Gastrocnemius medialis (tissue), 4 donors: Measurements from ENCODE around the gene SNX24. TPM values are rescaled to one million over a fixed set of nuclear protein-coding genes. Genes with fewer than 3 reads are reported as not detected.

Experiments
- ATAC-seq, 2 donors: fragments of 150-250 bp; one replicate each; pipeline ENCODE4 v1.9.1; 2016
- DNase-seq, 2 donors: peaks; one replicate each; pipeline ENCODE4 v3.0.0-alpha.2; 2019
- H3K27ac ChIP-seq, 4 donors: fragments of 200-600 bp; sonication (generic); 1 replicate in 1 of 4; 2 replicates in 3 of 4; pipeline ENCODE4 v1.5.1; 2016 to 2018; ENCODE audit warnings: mild to moderate bottlenecking in 2 of 4, moderate library complexity in 1 of 4
- H3K27me3 ChIP-seq, 3 donors: fragments of 200-600 bp; sonication (generic) in 2 of 3; 1 replicate in 1 of 3; 2 replicates in 2 of 3; pipeline versions ENCODE4 v1.5.1 to v1.6.0; 2016 to 2019; ENCODE audit warnings: mild to moderate bottlenecking in 1 of 3, moderate library complexity in 1 of 3
- H3K36me3 ChIP-seq, 2 donors: fragments of 200-600 bp; sonication (generic) in 1 of 2; one replicate each; pipeline ENCODE4 v1.5.1; 2017 to 2018
- H3K4me1 ChIP-seq, 2 donors: fragments of 200-600 bp; sonication (generic) in 1 of 2; one replicate each; pipeline ENCODE4 v1.5.1; 2016 to 2017; ENCODE audit warnings: mild to moderate bottlenecking in 2 of 2
- H3K4me3 ChIP-seq, 4 donors: fragments of 200-600 bp; sonication (generic) in 3 of 4; 1 replicate in 1 of 4; 2 replicates in 3 of 4; pipeline ENCODE4 v1.5.1; 2016 to 2019; ENCODE audit warnings: mild to moderate bottlenecking in 2 of 4
- H3K9me3 ChIP-seq, 3 donors: fragments of 200-600 bp; sonication (generic) in 2 of 3; 1 replicate in 1 of 3; 2 replicates in 2 of 3; pipeline ENCODE4 v1.5.1; 2016 to 2019
- POLR2A ChIP-seq, 2 donors: fragments of 450-650 bp; IDR thresholded peaks; one replicate each; pipeline ENCODE4 v1.6.1; 2017; ENCODE audit warnings: antibody characterized with exemption in 2 of 2, mild to moderate bottlenecking in 2 of 2, moderate library complexity in 2 of 2
- in situ Hi-C, 4 donors: fragments of 200-750 bp; cut with MboI; loops; one replicate each; pipeline versions ENCODE4 v1.15.0 to v1.8.0; 2017; ENCODE audit warnings: low sequenced_read_pairs in 4 of 4
- intact Hi-C: fragments of 100-400 bp; cut with DNase I; formaldehyde crosslinking; loops from one replicate; pipeline ENCODE4 v1.15.1; 2023; ENCODE audit warnings: low total_unique reads
- total RNA-seq, 4 donors: library from RNA; depleted of rRNA; stranded (reverse); fragments of >200 nt; gene quantifications; one replicate each; pipeline versions ENCODE4 v1.1.0 to v1.2.3, GENCODE V29; 2016
- TF ChIP-seq, protein P1 (sequence below), 5 experiments: fragments of 450-650 bp in 3 of 5; fragments of 200-600 bp in 2 of 5; sonication (generic) in 2 of 5; IDR thresholded peaks in 4 of 5; conservative IDR thresholded peaks in 1 of 5; 1 replicate in 4 of 5; 2 replicates in 1 of 5; pipeline ENCODE4 v1.5.1; 2016 to 2019; ENCODE audit warnings: antibody characterized with exemption in 5 of 5, mild to moderate bottlenecking in 3 of 5, moderate library complexity in 3 of 5

Gene SNX24
- total RNA-seq, 4 donors from 2014 or later = 6.9 to 17.8 (median 10.6) TPM

DNA sequence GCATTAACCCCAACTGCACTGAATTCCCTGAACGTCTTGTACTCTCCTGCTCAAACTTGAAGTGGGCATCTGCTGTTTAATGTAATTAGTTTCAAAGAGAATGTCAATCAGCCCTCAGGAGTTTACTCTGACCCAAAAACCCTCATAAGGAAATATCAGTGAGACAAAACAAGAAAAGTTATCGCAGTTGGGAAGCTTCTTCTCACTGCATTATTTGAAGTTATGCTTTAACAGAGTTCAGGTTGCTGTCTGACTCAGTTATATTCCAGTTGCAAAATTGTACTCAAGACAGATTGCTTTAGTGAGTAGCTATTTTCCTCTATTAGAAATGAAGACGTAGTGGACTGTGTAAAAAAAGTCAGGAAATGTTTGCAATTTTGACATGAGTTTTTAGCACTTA is 139.0 kb downstream of the SNX24 start:
- no peak for DNase-seq
- TF ChIP-seq, protein P1, sequence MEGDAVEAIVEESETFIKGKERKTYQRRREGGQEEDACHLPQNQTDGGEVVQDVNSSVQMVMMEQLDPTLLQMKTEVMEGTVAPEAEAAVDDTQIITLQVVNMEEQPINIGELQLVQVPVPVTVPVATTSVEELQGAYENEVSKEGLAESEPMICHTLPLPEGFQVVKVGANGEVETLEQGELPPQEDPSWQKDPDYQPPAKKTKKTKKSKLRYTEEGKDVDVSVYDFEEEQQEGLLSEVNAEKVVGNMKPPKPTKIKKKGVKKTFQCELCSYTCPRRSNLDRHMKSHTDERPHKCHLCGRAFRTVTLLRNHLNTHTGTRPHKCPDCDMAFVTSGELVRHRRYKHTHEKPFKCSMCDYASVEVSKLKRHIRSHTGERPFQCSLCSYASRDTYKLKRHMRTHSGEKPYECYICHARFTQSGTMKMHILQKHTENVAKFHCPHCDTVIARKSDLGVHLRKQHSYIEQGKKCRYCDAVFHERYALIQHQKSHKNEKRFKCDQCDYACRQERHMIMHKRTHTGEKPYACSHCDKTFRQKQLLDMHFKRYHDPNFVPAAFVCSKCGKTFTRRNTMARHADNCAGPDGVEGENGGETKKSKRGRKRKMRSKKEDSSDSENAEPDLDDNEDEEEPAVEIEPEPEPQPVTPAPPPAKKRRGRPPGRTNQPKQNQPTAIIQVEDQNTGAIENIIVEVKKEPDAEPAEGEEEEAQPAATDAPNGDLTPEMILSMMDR (IDR thresholded peaks at IDR 0.05 in 4 of 5, conservative IDR thresholded peaks at IDR 0.05 in 1 of 5) = no peak
- no peak for TF ChIP-seq POLR2A (IDR thresholded peaks at IDR 0.05)
- ATAC-seq = no peak

DNA sequence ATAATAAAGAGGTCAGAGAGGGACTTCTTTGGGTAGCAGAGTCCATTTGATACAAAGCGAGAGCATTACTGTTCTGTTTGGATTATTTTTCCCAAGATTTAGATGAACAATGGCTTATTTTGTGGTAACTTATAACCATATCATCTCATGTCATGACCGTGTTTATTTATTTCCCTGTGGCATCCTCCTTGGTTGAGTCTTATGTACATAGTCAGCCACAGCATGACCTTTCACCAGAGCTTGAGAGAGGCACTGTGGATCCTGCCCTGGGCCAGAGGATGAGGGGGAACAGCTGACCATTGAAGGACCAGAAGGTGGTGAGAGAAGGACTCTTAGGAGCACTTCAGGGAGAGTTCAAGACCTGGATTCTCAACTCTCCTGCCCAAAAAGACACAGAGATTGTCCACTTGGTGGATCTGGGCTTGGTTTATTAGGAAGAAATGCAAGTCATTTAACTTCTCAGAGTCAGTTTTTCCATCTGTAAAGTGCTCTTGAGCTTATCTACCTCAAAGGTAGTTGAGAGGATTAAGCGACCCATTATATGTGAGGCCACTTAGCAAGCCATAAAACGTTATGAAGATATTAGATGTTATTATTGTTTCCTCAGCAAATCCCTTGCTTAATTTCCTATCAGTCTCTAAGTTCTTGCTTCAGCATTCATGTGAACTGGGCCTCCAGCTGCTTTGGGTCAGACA is 139.7 kb downstream of the SNX24 start:
- TF ChIP-seq, protein P1 (IDR thresholded peaks at IDR 0.05 in 4 of 5, conservative IDR thresholded peaks at IDR 0.05 in 1 of 5) = no peak
- no peak for TF ChIP-seq POLR2A (IDR thresholded peaks at IDR 0.05)
- Histone ChIP-seq H3K36me3 (no peaks in the 10 kb centered on the region), H3K4me3 (no peak overlapping the region), H3K4me1 (no peaks in the 10 kb centered on the region), H3K27ac (no peak overlapping the region), H3K27me3 (no peaks in the 10 kb centered on the region), H3K9me3 (no peaks in the 10 kb centered on the region)
- in situ Hi-C loops = no loop called here
- ATAC-seq (no peak), DNase-seq (no peak)
- intact Hi-C loops = no loop called here

More for the DNA sequence above, 139.0 kb downstream of the SNX24 start:
- Histone ChIP-seq H3K27ac (no peak overlapping the region), H3K36me3 (no peaks in the 10 kb centered on the region), H3K4me1 (no peaks in the 10 kb centered on the region), H3K27me3 (no peaks in the 10 kb centered on the region), H3K4me3 (no peak overlapping the region), H3K9me3 (no peaks in the 10 kb centered on the region)
- in situ Hi-C loops = no loop called here
- intact Hi-C loops = no loop called here

DNA sequence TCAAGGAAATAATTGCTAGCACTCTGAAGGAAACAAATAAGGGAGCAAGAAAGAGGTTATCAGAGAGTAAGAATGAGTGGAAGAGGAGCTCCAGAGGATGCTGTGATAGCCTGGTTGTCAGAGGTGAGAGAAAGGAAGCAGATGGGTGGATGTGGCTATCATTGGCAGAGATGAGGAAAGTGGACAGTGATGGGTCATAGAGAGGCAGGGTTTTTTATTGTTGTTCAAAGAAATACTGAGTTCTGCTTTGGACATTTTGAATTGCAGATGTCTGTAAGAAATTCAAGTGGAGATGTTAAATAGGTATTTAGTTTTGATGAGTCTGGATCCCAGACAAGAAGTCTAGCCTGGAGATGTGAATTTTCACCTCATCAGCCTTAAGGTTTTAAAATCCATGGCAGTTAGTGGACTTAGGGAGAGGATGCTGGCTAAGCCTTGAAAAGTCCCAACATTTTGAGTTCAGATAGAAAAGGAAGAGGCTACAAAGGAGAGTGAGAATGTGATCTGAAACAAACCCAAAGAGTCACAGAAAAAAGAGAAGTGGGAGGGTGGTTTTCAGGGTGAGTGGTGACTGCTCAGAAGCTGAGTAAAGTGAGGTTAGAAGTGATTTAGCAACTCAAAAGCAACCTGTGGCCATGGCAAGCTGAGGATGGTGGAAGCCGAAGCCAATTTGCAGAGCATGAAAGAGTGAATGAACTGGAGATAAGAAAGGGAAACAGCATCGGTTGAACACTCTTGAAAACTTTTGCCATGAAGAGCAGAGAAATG is 140.7 kb downstream of the SNX24 start:
- ATAC-seq = no peak
- intact Hi-C loops = no loop called here

DNA sequence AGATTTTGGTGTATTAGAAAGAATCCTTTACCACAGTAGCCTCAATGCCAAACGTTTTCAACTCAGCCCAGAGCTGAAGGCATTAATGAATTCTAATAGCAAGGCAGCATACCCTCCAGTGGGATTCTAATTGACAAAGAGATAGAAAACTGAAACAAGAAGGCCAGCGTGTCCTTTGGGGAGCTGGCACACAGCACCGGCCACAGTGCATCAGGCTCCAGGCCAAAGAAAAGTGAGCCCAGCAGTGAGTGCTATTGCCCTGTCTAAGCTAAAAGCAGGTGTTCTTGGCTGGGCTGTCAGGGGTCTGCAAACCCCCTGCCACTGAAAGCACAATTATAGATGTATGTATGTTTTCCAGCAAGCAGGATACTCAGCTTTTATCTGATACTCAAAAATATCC is 150.7 kb downstream of the SNX24 start:
- DNase-seq = no peak
- Histone ChIP-seq H3K4me1 (no peaks in the 10 kb centered on the region), H3K36me3 (no peaks in the 10 kb centered on the region), H3K4me3 (no peak overlapping the region), H3K9me3 (no peaks in the 10 kb centered on the region), H3K27ac (no peak overlapping the region), H3K27me3 (no peaks in the 10 kb centered on the region)
- intact Hi-C loops (no loop called here), in situ Hi-C loops (no loop called here)
- ATAC-seq = no peak
- TF ChIP-seq, protein P1 (IDR thresholded peaks at IDR 0.05 in 4 of 5, conservative IDR thresholded peaks at IDR 0.05 in 1 of 5) = no peak
- TF ChIP-seq POLR2A (IDR thresholded peaks at IDR 0.05) = no peak

More for the DNA sequence above, 140.7 kb downstream of the SNX24 start:
- Histone ChIP-seq H3K36me3 (no peaks in the 10 kb centered on the region), H3K9me3 (no peaks in the 10 kb centered on the region), H3K4me1 (no peaks in the 10 kb centered on the region), H3K4me3 (no peak overlapping the region), H3K27ac (no peak overlapping the region), H3K27me3 (no peaks in the 10 kb centered on the region)
- no peak for DNase-seq
- TF ChIP-seq, protein P1 (IDR thresholded peaks at IDR 0.05 in 4 of 5, conservative IDR thresholded peaks at IDR 0.05 in 1 of 5) = no peak
- TF ChIP-seq POLR2A (IDR thresholded peaks at IDR 0.05) = no peak
- in situ Hi-C loops = no loop called here
